Neural cell (in vitro differentiated cells): ENCODE data around the gene ZNF148.

Experiments used
- EP300 ChIP-seq: fragments of 450-650 bp; conservative IDR thresholded peaks from 2 replicates; pipeline ENCODE4 v1.6.1; 2014; ENCODE audit warnings: antibody characterized with exemption, mild to moderate bottlenecking, moderate library complexity; ENCODE audit not compliant: poor library complexity, severe bottlenecking
- EZH2 ChIP-seq: fragments of 200-600, 300-800 bp; shearing (Covaris generic), sonication (generic); IDR thresholded peaks from 2 replicates; pipeline ENCODE4 v1.6.1; 2014; ENCODE audit warnings: antibody characterized with exemption, low read length, borderline replicate concordance, mild to moderate bottlenecking; ENCODE audit not compliant: insufficient read depth, poor library complexity, severe bottlenecking
- POLR2AphosphoS5 ChIP-seq: IDR thresholded peaks from 2 replicates; pipeline ENCODE4 v1.6.1; 2012
- SMC3 ChIP-seq: fragments of 450-650 bp; conservative IDR thresholded peaks from 2 replicates; pipeline ENCODE4 v1.6.1; 2014; ENCODE audit warnings: antibody characterized with exemption, mild to moderate bottlenecking, moderate library complexity; ENCODE audit not compliant: poor library complexity
- TAF1 ChIP-seq: IDR thresholded peaks from 2 replicates; pipeline ENCODE4 v1.6.1; 2012; ENCODE audit warnings: low read depth
- TF ChIP-seq, protein P1 (sequence below): fragments of 450-650 bp; IDR thresholded peaks from 2 replicates; pipeline ENCODE4 v1.5.1; 2014; ENCODE audit warnings: antibody characterized with exemption, mild to moderate bottlenecking, moderate library complexity; ENCODE audit not compliant: poor library complexity, severe bottlenecking

- TF ChIP-seq TAF1 (no peak), POLR2AphosphoS5 (no peak), SMC3 (no peak), EP300 (no peak), EZH2 (no peak)
- TF ChIP-seq, protein P1, sequence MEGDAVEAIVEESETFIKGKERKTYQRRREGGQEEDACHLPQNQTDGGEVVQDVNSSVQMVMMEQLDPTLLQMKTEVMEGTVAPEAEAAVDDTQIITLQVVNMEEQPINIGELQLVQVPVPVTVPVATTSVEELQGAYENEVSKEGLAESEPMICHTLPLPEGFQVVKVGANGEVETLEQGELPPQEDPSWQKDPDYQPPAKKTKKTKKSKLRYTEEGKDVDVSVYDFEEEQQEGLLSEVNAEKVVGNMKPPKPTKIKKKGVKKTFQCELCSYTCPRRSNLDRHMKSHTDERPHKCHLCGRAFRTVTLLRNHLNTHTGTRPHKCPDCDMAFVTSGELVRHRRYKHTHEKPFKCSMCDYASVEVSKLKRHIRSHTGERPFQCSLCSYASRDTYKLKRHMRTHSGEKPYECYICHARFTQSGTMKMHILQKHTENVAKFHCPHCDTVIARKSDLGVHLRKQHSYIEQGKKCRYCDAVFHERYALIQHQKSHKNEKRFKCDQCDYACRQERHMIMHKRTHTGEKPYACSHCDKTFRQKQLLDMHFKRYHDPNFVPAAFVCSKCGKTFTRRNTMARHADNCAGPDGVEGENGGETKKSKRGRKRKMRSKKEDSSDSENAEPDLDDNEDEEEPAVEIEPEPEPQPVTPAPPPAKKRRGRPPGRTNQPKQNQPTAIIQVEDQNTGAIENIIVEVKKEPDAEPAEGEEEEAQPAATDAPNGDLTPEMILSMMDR = no peak
These were observed 24.0 kb downstream of the ZNF148 start for GRCh38 chr3:125351152-125351551.
